Endothelial cell of umbilical vein (primary cell): ENCODE data around the gene TMEM220. TPM values are rescaled to one million over a fixed set of nuclear protein-coding genes. Genes with fewer than 3 reads are reported as not detected.

ENCODE experiments used
- BruUV-seq: library from RNA; stranded (reverse); fragments of 400-500 nt; replicated peaks from 2 replicates; lab custom pipeline; 2021; lab: Mats Ljungman, UMichigan
- CTCF ChIA-PET: fragments of 300-600, 350-600 bp; sonication (Branson Sonifier 250); formaldehyde crosslinking; loops from one replicate; lab custom pipeline; 2021; ENCODE audit warnings: antibody characterized with exemption, inconsistent platforms; lab: Charles Lee
- POLR2A ChIA-PET: fragments of 300-600, 350-600 bp; sonication (Branson Sonifier 250); formaldehyde crosslinking; loops from one replicate; lab custom pipeline; 2021; ENCODE audit warnings: antibody characterized with exemption, inconsistent platforms; lab: Charles Lee
- DNase-seq: peaks from one replicate; pipeline ENCODE4 v3.0.0-alpha.2; 2011; ENCODE audit warnings: low read depth, low spot score
- FAIRE-seq: peaks from 2 replicates; lab custom pipeline; 2011; peaks lifted over from hg19 to GRCh38; lab: Jason Lieb, UNC
- H2AFZ ChIP-seq: 2 replicates; pipeline ENCODE4 v1.6.0; 2012; ENCODE audit warnings: low read depth, low read length, control low read depth, inconsistent platforms
- H3K27ac ChIP-seq: 2 replicates; pipeline ENCODE4 v1.5.1; 2011; ENCODE audit warnings: low read depth, mild to moderate bottlenecking, control low read depth, low read length, moderate library complexity; ENCODE audit not compliant: insufficient read depth
- H3K27me3 ChIP-seq, 2 experiments: 2 replicates each; pipeline versions ENCODE4 v1.6.0 to v1.6.1; 2011; ENCODE audit warnings: low read length in 2 of 2, mixed read lengths in 1 of 2; ENCODE audit not compliant: control insufficient read depth in 2 of 2, insufficient read depth in 2 of 2
- H3K36me3 ChIP-seq, 2 experiments: 2 replicates in 1 of 2; 3 replicates in 1 of 2; pipeline ENCODE4 v1.5.1; 2011; ENCODE audit warnings: low read length in 2 of 2, mild to moderate bottlenecking in 1 of 2, moderate library complexity in 1 of 2; ENCODE audit not compliant: control insufficient read depth in 2 of 2, insufficient read depth in 2 of 2; ENCODE audit errors: extremely low read depth in 1 of 2
- H3K4me1 ChIP-seq: 3 replicates; pipeline ENCODE4 v1.5.1; 2011; ENCODE audit warnings: mild to moderate bottlenecking, low read length; ENCODE audit not compliant: control insufficient read depth, insufficient read depth; ENCODE audit errors: extremely low read depth
- H3K4me2 ChIP-seq: 2 replicates; pipeline ENCODE4 v1.6.1; 2011; ENCODE audit warnings: low read length, control low read depth, mixed read lengths; ENCODE audit not compliant: insufficient read depth
- H3K4me3 ChIP-seq, 3 experiments: fragments of 200-600 bp in 1 of 3; sonication (generic), shearing (Covaris generic) in 1 of 3; replicated peaks in 1 of 3; 2 replicates each; pipeline ENCODE4 v1.5.1; 2011 to 2016; ENCODE audit warnings: control low read depth in 3 of 3, low read length in 3 of 3, mild to moderate bottlenecking in 2 of 3, inconsistent platforms in 1 of 3, low read depth in 1 of 3, moderate library complexity in 1 of 3; ENCODE audit not compliant: insufficient read depth in 1 of 3
- H3K79me2 ChIP-seq: 2 replicates; pipeline ENCODE4 v1.6.0; 2012; ENCODE audit warnings: low read length, inconsistent platforms; ENCODE audit not compliant: control insufficient read depth, insufficient read depth
- H3K9ac ChIP-seq: replicated peaks from 2 replicates; pipeline ENCODE3; 2011; ENCODE audit warnings: low read length, control low read depth; ENCODE audit not compliant: insufficient read depth; ENCODE audit errors: extremely low read depth
- H3K9me1 ChIP-seq: replicated peaks from 3 replicates; pipeline ENCODE4 v1.6.0; 2011; ENCODE audit warnings: mild to moderate bottlenecking, low read length; ENCODE audit not compliant: control insufficient read depth, insufficient read depth; ENCODE audit errors: extremely low read depth
- H3K9me3 ChIP-seq: replicated peaks from 2 replicates; pipeline ENCODE4 v1.5.1; 2012; ENCODE audit warnings: low read length, inconsistent platforms; ENCODE audit not compliant: control insufficient read depth, insufficient read depth
- H4K20me1 ChIP-seq: replicated peaks from 2 replicates; pipeline ENCODE3; 2011; ENCODE audit warnings: mild to moderate bottlenecking, low read length; ENCODE audit not compliant: control insufficient read depth, insufficient read depth; ENCODE audit errors: extremely low read depth
- EZH2 ChIP-seq: IDR thresholded peaks from 2 replicates; pipeline ENCODE4 v1.6.1; 2012; ENCODE audit warnings: borderline replicate concordance, low read depth, mild to moderate bottlenecking, moderate library complexity, low read length, inconsistent platforms; ENCODE audit not compliant: severe bottlenecking
- FOS ChIP-seq: IDR thresholded peaks from 2 replicates; pipeline ENCODE4 v1.6.1; 2011; ENCODE audit warnings: mild to moderate bottlenecking, low read length, moderate library complexity, borderline replicate concordance; ENCODE audit not compliant: insufficient read depth
- GATA2 ChIP-seq: IDR thresholded peaks from 2 replicates; pipeline ENCODE4 v1.7.0; 2011; ENCODE audit warnings: low read depth, mild to moderate bottlenecking, moderate library complexity, mixed read lengths, low read length; ENCODE audit not compliant: insufficient read length, insufficient read depth
- JUN ChIP-seq: IDR thresholded peaks from 2 replicates; pipeline ENCODE4 v1.6.1; 2011; ENCODE audit warnings: borderline replicate concordance, low read depth; ENCODE audit not compliant: insufficient read length, insufficient read depth
- MYC ChIP-seq: IDR thresholded peaks from one replicate; pipeline ENCODE4 v1.6.1; 2011; ENCODE audit warnings: mild to moderate bottlenecking, low read depth, low read length
- POLR2A ChIP-seq: IDR thresholded peaks from 2 replicates; pipeline ENCODE4 v1.6.1; 2012; ENCODE audit warnings: low read depth, mild to moderate bottlenecking, control low read depth, low read length
- POLR2AphosphoS5 ChIP-seq: IDR thresholded peaks from 2 replicates; pipeline ENCODE4 v1.6.1; 2012; ENCODE audit warnings: low read depth, mild to moderate bottlenecking, control low read depth, low read length, moderate library complexity; ENCODE audit not compliant: insufficient read depth
- dilution Hi-C: fragments of 300-500 bp; cut with MboI; formaldehyde crosslinking; loops from one replicate; pipeline ENCODE4 v1.15.0; 2019; ENCODE audit warnings: low sequenced_read_pairs; ENCODE audit not compliant: extremely low pct_ligation_motif_present
- intact Hi-C: fragments of 100-400 bp; cut with micrococcal nuclease; formaldehyde crosslinking; loops from one replicate; pipeline ENCODE4 v1.10.0; 2022
- polyA plus RNA-seq, 4 experiments: library from polyadenylated mRNA; depleted of rRNA in 3 of 4; stranded (reverse) in 3 of 4; unstranded in 1 of 4; fragments of >200 nt; gene quantifications; 2 replicates each; pipeline versions ENCODE4 v1.2.1 to v1.2.3, GENCODE V29; 2011 to 2012; ENCODE audit warnings: missing spikeins in 1 of 4
- total RNA-seq: library from RNA; stranded (reverse); gene quantifications from 2 replicates; pipeline ENCODE4 v1.2.3, GENCODE V29; 2021
- TF ChIP-seq, protein P1 (sequence below), 2 donors: IDR thresholded peaks; 1 replicate in 1 of 2; 2 replicates in 1 of 2; pipeline ENCODE4 v1.5.1; 2011; ENCODE audit warnings: low read length in 2 of 2, mild to moderate bottlenecking in 2 of 2, moderate library complexity in 2 of 2, control low read depth in 1 of 2, inconsistent platforms in 1 of 2, low read depth in 1 of 2; ENCODE audit not compliant: insufficient read depth in 1 of 2; ENCODE audit errors: extremely low read depth in 1 of 2
- TF ChIP-seq, protein P2 (sequence below): IDR thresholded peaks from 2 replicates; pipeline ENCODE4 v1.6.1; 2011; ENCODE audit not compliant: insufficient read depth, insufficient read length

Gene TMEM220
- total and polyA plus RNA-seq, 2 donors (not counting 3 experiments of a cell fraction or from before 2014, with no cell fraction given), result 3.6 to 11.2 TPM

GRCh38 chr17:10742431-10742830, 12.6 kb upstream of the TMEM220 start:
- Histone ChIP-seq H4K20me1 (no peaks in the 10 kb centered on the region), H3K36me3 (no peaks in the 10 kb centered on the region), H3K4me1 (no peaks in the 10 kb centered on the region), H3K4me3 (no peak overlapping the region), H3K9ac (no peak overlapping the region), H2AFZ (no peak overlapping the region), H3K4me2 (no peak overlapping the region), H3K9me3 (no peaks in the 10 kb centered on the region), H3K27ac (no peak overlapping the region), H3K9me1 (no peaks in the 10 kb centered on the region), H3K27me3 (peaks cover 0 to 1% of the 10 kb centered on the region in 2 experiments), H3K79me2 (no peaks in the 10 kb centered on the region)
- no TSS peak for BruUV-seq
- intact Hi-C loops, result no loop called here
- DNase-seq (no peak), FAIRE-seq (no peak)
- dilution Hi-C loops, result no loop called here
- ChIA-PET POLR2A (no interaction called here), CTCF (interaction anchor here (0.8 kb wide), 1 partner anchor 96 kb away, joined by 3 read pairs; no protein-coding TSS in a partner anchor)
- TF ChIP-seq POLR2A (no peak), FOS (no peak), MYC (no peak), GATA2 (no peak), EZH2 (no peak), JUN (no peak), POLR2AphosphoS5 (no peak)
- TF ChIP-seq, protein P1, sequence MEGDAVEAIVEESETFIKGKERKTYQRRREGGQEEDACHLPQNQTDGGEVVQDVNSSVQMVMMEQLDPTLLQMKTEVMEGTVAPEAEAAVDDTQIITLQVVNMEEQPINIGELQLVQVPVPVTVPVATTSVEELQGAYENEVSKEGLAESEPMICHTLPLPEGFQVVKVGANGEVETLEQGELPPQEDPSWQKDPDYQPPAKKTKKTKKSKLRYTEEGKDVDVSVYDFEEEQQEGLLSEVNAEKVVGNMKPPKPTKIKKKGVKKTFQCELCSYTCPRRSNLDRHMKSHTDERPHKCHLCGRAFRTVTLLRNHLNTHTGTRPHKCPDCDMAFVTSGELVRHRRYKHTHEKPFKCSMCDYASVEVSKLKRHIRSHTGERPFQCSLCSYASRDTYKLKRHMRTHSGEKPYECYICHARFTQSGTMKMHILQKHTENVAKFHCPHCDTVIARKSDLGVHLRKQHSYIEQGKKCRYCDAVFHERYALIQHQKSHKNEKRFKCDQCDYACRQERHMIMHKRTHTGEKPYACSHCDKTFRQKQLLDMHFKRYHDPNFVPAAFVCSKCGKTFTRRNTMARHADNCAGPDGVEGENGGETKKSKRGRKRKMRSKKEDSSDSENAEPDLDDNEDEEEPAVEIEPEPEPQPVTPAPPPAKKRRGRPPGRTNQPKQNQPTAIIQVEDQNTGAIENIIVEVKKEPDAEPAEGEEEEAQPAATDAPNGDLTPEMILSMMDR (IDR thresholded peaks at IDR 0.05; ENCODE audit: extremely low read depth in 1 of 2, insufficient read depth in 1 of 2, low read depth in 1 of 2, low read length in 2 of 2), result no peak
- TF ChIP-seq, protein P2, sequence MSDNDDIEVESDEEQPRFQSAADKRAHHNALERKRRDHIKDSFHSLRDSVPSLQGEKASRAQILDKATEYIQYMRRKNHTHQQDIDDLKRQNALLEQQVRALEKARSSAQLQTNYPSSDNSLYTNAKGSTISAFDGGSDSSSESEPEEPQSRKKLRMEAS, result no peak
